ENCODE results near the gene NEMF. TPM values are rescaled to one million over a fixed set of nuclear protein-coding genes. Genes with fewer than 3 reads are reported as not detected.
"Not testable (repeated sequence)": the region's sequence is repeated elsewhere in the genome, so short reads cannot be mapped to it uniquely, and the experiment has no call there.

Gene NEMF
- total RNA-seq, 1 donor from 2014 or later, result 46.4 TPM

DNA sequence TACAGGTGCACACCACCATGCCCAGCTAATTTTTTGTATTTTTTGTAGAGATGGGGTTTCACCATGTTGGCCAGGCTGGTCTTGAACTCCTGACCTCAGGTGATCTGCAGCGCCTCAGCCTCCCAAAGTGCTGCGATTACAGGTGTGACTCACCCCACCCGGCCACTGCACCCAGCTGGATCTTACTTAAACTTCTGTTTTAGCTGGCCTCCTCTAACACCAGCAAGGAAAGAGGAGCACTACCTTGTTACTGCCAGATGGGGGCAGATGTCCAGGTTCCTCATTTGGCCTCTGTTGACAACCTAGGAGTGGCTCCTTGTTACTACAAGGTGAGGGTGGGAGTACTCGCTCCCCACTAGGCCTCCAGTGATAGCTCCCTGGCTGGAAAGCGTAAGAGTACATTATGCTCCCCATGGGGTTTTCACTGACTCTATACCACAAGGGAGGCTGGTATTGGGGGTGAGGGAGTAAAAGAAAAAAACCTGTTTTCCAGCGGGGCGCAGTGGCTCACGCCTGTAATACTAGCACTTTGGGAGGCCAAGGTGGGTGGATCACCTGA is 27.1 kb upstream of the NEMF start:
- Histone ChIP-seq H3K9ac (ENCODE audit: low read depth in 1 of 3, low read length in 3 of 3) (no peak overlapping the region), H3K4me3 (ENCODE audit: low read length in 3 of 3) (no peak overlapping the region), H3K27me3 (ENCODE audit: control insufficient read depth in 3 of 3, insufficient read depth in 3 of 3, low read length in 3 of 3) (no peaks in the 10 kb centered on the region), H3K4me1 (ENCODE audit: control insufficient read depth in 3 of 3, insufficient read depth in 3 of 3, low read length in 3 of 3) (peaks cover 0 to 3% (median 0%) of the 10 kb centered on the region in 3 donors), H3K36me3 (ENCODE audit: control insufficient read depth in 3 of 3, insufficient read depth in 3 of 3, low read length in 3 of 3) (no peaks in the 10 kb centered on the region), H3K9me3 (ENCODE audit: control insufficient read depth in 3 of 3, low read length in 3 of 3) (no peaks in the 10 kb centered on the region), H3K27ac (ENCODE audit: low read depth, low read length) (no peak overlapping the region)

DNA sequence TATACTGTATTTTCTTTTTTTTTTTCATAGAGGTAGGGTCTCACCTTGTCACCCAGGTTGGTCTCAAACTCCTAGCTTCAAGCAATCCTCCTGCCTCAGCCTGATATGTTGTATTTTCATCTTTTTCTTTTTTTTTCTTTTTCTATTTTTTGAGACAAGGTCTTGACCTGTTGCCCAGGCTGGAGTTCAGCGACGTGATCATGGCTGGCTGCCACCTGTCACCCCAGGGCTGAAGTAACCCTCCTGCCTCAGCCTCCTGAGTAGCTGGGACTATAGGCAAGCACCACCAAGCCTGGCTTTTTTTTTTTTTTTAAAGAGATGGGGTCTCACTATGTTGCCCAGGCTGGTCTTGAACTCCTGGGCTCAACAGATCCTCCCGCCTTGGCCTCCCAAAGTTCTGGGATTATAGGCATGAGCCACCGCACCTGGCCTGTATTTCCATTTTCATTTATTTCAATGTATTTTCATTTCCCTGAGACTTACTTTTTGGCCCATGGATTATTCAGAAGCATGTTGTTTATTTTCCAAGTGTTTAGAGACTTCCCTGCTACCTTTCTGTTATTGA is 24.1 kb upstream of the NEMF start:
- no peaks in the 10 kb centered on the region for H3K27me3 ChIP-seq (ENCODE audit: control insufficient read depth in 3 of 3, insufficient read depth in 3 of 3, low read length in 3 of 3)

DNA sequence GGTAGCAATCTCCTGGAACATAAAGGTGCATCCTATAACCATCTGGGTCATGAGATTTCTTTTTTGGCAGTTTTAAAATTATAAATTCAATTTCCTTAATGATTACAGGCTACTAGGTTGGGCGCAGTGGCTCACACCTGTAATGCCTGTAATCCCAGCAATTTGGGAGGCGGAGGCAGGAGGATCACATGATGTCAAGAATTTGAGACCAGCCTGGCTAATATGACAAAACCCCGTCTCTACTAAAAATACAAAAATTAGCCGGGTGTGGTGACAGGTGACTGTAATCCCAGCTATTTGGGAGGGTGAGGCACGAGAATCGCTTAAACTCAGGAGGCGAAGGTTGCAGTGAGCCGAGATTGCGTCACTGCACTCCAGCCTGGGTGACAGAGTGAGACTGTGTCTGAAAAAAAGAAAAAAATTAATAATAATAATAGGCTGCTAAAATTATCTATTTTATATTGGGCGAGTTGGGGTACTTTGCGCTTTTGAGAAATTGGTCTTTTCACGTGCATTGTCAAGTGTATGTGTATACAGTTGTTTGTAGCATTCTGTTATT is 23.1 kb upstream of the NEMF start:
- Histone ChIP-seq H3K4me3 (ENCODE audit: low read length in 3 of 3) (no peak overlapping the region), H3K36me3 (ENCODE audit: control insufficient read depth in 3 of 3, insufficient read depth in 3 of 3, low read length in 3 of 3) (no peaks in the 10 kb centered on the region), H3K4me1 (ENCODE audit: control insufficient read depth in 3 of 3, insufficient read depth in 3 of 3, low read length in 3 of 3) (peaks cover 0 to 3% (median 0%) of the 10 kb centered on the region in 3 donors), H3K27ac (ENCODE audit: low read depth, low read length) (no peak overlapping the region), H3K27me3 (ENCODE audit: control insufficient read depth in 3 of 3, insufficient read depth in 3 of 3, low read length in 3 of 3) (no peaks in the 10 kb centered on the region), H3K9me3 (ENCODE audit: control insufficient read depth in 3 of 3, low read length in 3 of 3) (no peaks in the 10 kb centered on the region), H3K9ac (ENCODE audit: low read depth in 1 of 3, low read length in 3 of 3) (no peak overlapping the region)

More for the DNA sequence above, 24.1 kb upstream of the NEMF start:
- Histone ChIP-seq H3K9me3 (ENCODE audit: control insufficient read depth in 3 of 3, low read length in 3 of 3) (no peaks in the 10 kb centered on the region), H3K4me3 (ENCODE audit: low read length in 3 of 3) (no peak overlapping the region), H3K36me3 (ENCODE audit: control insufficient read depth in 3 of 3, insufficient read depth in 3 of 3, low read length in 3 of 3) (no peaks in the 10 kb centered on the region), H3K27ac (ENCODE audit: low read depth, low read length) (no peak overlapping the region), H3K9ac (ENCODE audit: low read depth in 1 of 3, low read length in 3 of 3) (no peak overlapping the region), H3K4me1 (ENCODE audit: control insufficient read depth in 3 of 3, insufficient read depth in 3 of 3, low read length in 3 of 3) (peaks cover 0 to 3% (median 0%) of the 10 kb centered on the region in 3 donors)

DNA sequence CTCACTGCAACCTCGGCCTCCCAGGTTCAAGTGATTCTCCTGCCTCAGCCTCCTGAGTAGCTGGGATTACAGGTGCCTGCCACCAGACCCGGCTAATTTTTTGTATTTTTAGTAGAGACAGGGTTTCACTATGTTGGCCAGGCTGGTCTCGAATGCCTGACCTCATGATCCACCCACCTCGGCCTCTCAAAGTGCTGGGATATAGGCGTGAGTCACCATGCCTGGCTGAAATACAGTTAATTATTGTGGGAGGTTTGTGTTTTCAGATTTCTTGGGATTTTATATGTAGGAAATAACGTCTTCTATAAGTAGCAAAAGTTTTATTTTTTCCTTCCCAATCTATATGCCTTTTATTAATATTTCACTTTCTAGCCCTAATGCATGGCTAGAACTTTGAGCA is 21.0 kb upstream of the NEMF start:
- not testable (repeated sequence) for H3K4me1 ChIP-seq (ENCODE audit: control insufficient read depth in 3 of 3, insufficient read depth in 3 of 3, low read length in 3 of 3); H3K27ac ChIP-seq (ENCODE audit: low read depth, low read length); H3K4me3 ChIP-seq (ENCODE audit: low read length in 3 of 3); H3K27me3 ChIP-seq (ENCODE audit: control insufficient read depth in 3 of 3, insufficient read depth in 3 of 3, low read length in 3 of 3); H3K9ac ChIP-seq (ENCODE audit: low read depth in 1 of 3, low read length in 3 of 3); H3K9me3 ChIP-seq (ENCODE audit: control insufficient read depth in 3 of 3, low read length in 3 of 3); H3K36me3 ChIP-seq (ENCODE audit: control insufficient read depth in 3 of 3, insufficient read depth in 3 of 3, low read length in 3 of 3)

DNA sequence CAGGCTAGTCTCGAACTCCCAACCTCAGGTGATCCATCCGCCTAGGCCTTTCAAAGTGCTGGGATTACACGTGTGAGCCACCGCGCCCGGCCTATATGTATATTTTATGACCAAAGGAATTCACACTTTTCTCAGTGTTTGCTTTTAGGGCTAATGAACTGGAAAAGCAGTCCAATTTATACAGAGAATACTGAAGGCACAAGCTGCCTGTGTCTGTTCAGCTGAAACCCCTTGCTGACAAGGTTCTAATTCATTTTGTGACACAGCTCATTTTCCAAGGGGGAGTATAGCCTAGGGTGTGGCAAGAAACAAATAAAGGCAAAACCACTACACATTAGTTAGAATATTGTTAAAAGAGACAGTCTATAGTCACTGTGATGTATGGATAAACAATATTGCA is 18.3 kb upstream of the NEMF start:
- Histone ChIP-seq H3K9me3 (ENCODE audit: control insufficient read depth in 3 of 3, low read length in 3 of 3) (no peaks in the 10 kb centered on the region), H3K36me3 (ENCODE audit: control insufficient read depth in 3 of 3, insufficient read depth in 3 of 3, low read length in 3 of 3) (no peaks in the 10 kb centered on the region), H3K27ac (ENCODE audit: low read depth, low read length) (no peak overlapping the region), H3K4me1 (ENCODE audit: control insufficient read depth in 3 of 3, insufficient read depth in 3 of 3, low read length in 3 of 3) (peaks cover 4 to 13% (median 11%) of the 10 kb centered on the region in 3 donors), H3K9ac (ENCODE audit: low read depth in 1 of 3, low read length in 3 of 3) (no peak overlapping the region), H3K27me3 (ENCODE audit: control insufficient read depth in 3 of 3, insufficient read depth in 3 of 3, low read length in 3 of 3) (no peaks in the 10 kb centered on the region), H3K4me3 (ENCODE audit: low read length in 3 of 3) (no peak overlapping the region)

DNA sequence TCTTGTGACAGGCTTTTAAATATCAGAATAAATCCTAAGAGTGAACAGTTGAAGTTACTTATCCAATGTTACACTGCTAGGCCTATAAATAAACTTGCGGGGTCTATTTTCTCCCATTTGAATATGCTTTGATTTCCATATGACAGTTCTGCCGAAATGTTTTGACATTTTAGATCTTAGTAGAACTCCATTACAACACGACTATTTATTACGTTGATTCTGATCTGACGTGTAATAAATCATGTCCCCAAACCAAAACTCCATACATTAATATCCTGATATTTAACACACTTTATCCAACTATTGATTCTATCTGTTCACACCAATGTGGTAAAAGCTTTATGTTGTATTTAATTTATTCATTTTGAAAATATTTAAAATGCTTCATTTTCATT is 16.1 kb upstream of the NEMF start:
- Histone ChIP-seq H3K36me3 (ENCODE audit: control insufficient read depth in 3 of 3, insufficient read depth in 3 of 3, low read length in 3 of 3) (no peaks in the 10 kb centered on the region), H3K4me3 (ENCODE audit: low read length in 3 of 3) (peak overlapping the region; percentile 74 to 89 (median 75)), H3K27me3 (ENCODE audit: control insufficient read depth in 3 of 3, insufficient read depth in 3 of 3, low read length in 3 of 3) (no peaks in the 10 kb centered on the region), H3K27ac (ENCODE audit: low read depth, low read length) (peak overlapping the region; percentile 97), H3K9ac (ENCODE audit: low read depth in 1 of 3, low read length in 3 of 3) (peak overlapping the region; percentile 81 to 91 (median 89)), H3K9me3 (ENCODE audit: control insufficient read depth in 3 of 3, low read length in 3 of 3) (no peaks in the 10 kb centered on the region), H3K4me1 (ENCODE audit: control insufficient read depth in 3 of 3, insufficient read depth in 3 of 3, low read length in 3 of 3) (peaks cover 8 to 24% (median 17%) of the 10 kb centered on the region in 3 donors)

DNA sequence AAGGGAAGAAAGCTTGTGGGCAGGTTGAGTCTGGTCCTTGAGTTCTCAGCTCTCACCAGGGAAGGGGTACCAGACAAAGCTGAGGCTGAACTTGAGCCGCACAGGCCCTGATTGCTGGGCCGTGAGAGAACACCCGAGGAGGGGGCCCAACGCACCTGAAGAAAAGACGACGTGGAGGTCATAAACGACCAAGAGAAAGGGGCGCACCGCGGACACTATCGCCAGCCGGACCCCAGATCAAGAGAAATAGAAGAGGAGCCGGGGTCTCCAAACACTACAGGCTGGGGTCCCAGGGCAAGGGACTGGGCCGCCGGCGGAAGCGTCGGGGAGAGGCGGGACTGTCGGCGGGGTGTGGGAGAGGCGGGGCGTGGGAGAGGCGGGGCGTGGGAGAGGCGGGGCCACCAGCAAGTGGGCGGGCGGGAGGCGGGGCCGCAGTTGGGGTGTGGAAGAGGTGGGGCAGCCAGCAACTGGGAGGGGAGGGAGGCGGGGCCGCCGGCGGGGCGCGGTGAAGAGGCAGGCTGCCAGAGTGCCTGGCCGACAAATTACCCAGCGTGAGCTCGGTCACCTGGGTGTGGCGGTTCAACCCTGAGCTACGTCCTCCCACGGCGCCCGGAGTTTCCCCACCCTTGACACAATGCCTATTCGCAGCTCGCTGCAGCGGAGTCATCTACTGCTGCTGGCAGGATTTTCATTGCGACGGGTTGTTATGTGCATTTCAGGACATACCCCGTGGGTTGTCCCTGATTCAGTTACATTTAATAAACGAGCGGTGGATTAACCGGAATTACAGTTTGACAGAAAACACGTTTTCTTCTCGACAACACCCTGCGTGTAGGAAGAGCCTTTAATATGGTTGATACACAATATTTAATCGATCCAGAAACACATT is 15.5 kb upstream of the NEMF start:
- H3K9me3 ChIP-seq (ENCODE audit: control insufficient read depth in 3 of 3, low read length in 3 of 3), result no peaks in the 10 kb centered on the region
- H3K27me3 ChIP-seq (ENCODE audit: control insufficient read depth in 3 of 3, insufficient read depth in 3 of 3, low read length in 3 of 3), result no peaks in the 10 kb centered on the region
- peak overlapping the region; percentile 83 to 89 (median 86) for H3K4me3 ChIP-seq (ENCODE audit: low read length in 3 of 3)
- H3K4me1 ChIP-seq (ENCODE audit: control insufficient read depth in 3 of 3, insufficient read depth in 3 of 3, low read length in 3 of 3), result peaks cover 9 to 30% (median 23%) of the 10 kb centered on the region in 3 donors
- H3K36me3 ChIP-seq (ENCODE audit: control insufficient read depth in 3 of 3, insufficient read depth in 3 of 3, low read length in 3 of 3), result peaks cover 0 to under 1% (median 0%) of the 10 kb centered on the region in 3 donors
- H3K27ac ChIP-seq (ENCODE audit: low read depth, low read length), result peak overlapping the region; percentile 97
- H3K9ac ChIP-seq (ENCODE audit: low read depth in 1 of 3, low read length in 3 of 3), result peak overlapping the region; percentile 89 to 92 (median 91)

DNA sequence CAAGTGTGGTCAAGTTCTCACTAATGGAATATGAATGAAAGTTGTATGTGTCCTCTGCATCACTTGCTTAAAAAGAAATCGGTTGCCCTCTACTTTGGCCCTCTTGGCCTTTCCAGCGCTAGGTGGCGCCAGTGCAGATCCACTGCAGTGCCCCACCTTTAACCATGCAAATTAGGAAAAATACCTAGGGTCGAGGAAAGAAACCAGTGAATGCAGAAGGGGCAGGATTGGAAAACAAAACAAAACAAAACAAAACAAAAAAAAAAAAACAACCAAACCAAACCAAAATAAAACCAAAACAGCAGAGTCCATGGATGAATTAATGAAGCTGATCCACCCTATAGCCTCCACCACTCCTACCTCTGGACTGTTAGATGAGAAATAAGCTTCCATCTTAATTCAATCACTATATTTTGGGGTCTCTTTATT is 12.9 kb upstream of the NEMF start:
- peaks cover 18 to 30% (median 26%) of the 10 kb centered on the region in 3 donors for H3K4me1 ChIP-seq (ENCODE audit: control insufficient read depth in 3 of 3, insufficient read depth in 3 of 3, low read length in 3 of 3)
- H3K27me3 ChIP-seq (ENCODE audit: control insufficient read depth in 3 of 3, insufficient read depth in 3 of 3, low read length in 3 of 3), result no peaks in the 10 kb centered on the region
- H3K9ac ChIP-seq (ENCODE audit: low read depth in 1 of 3, low read length in 3 of 3), result no peak overlapping the region
- no peaks in the 10 kb centered on the region for H3K9me3 ChIP-seq (ENCODE audit: control insufficient read depth in 3 of 3, low read length in 3 of 3)
- no peak overlapping the region for H3K27ac ChIP-seq (ENCODE audit: low read depth, low read length)
- H3K36me3 ChIP-seq (ENCODE audit: control insufficient read depth in 3 of 3, insufficient read depth in 3 of 3, low read length in 3 of 3), result peaks cover 0 to 2% (median 0%) of the 10 kb centered on the region in 3 donors
- H3K4me3 ChIP-seq (ENCODE audit: low read length in 3 of 3), result no peak overlapping the region

DNA sequence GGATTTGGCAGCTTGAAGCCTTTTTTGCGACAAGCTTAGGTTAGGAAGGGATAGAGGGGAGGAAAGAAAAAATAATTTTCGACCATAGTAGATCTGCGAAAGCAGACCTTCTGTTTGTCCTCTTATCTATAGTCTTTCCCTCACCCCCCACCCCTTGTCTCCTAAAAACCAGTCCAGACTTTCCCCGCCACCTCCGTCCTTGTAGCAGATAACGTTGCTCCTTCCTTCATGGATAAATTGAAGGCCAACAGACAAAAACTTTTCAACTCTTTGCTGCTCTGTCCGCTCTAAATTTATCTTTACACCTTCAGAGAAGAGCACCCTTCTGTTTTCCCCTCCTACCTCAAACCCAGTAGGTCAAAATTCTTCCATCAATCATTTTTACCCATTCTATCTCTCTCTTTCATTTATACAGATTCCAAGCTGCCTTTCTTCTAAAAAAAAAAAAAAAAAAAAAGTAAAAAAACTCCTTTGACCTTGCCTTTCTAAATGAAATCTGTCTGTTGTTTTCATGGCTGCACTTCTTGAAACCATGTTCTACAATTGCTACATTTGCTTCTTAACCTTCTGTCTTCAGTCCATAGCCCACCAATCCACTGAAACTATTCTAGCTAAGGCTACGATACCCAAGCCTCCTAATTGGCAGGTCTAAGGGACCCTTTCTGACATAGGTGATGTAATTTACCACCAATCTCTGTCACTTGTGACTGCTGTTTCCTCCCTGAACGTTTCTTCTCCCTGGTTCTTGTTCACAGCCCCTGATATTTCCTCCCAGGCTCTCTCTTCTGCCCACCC is 11.1 kb upstream of the NEMF start:
- peak overlapping the region; percentile 89 to 100 (median 99) for H3K9ac ChIP-seq (ENCODE audit: low read depth in 1 of 3, low read length in 3 of 3)
- peaks cover 18 to 29% (median 26%) of the 10 kb centered on the region in 3 donors for H3K4me1 ChIP-seq (ENCODE audit: control insufficient read depth in 3 of 3, insufficient read depth in 3 of 3, low read length in 3 of 3)
- H3K9me3 ChIP-seq (ENCODE audit: control insufficient read depth in 3 of 3, low read length in 3 of 3), result no peaks in the 10 kb centered on the region
- peak overlapping the region; percentile 94 for H3K27ac ChIP-seq (ENCODE audit: low read depth, low read length)
- H3K36me3 ChIP-seq (ENCODE audit: control insufficient read depth in 3 of 3, insufficient read depth in 3 of 3, low read length in 3 of 3), result peaks cover 0 to 2% (median 0%) of the 10 kb centered on the region in 3 donors
- peak overlapping the region; percentile 80 to 100 (median 100) for H3K4me3 ChIP-seq (ENCODE audit: low read length in 3 of 3)
- H3K27me3 ChIP-seq (ENCODE audit: control insufficient read depth in 3 of 3, insufficient read depth in 3 of 3, low read length in 3 of 3), result no peaks in the 10 kb centered on the region
